GM18511 (cell line): ENCODE measurements around the gene CUL2.
"Not testable (repeated sequence)": the region's sequence is repeated elsewhere in the genome, so short reads cannot be mapped to it uniquely, and the experiment has no call there.

Experiments
- ATAC-seq: cut with Tn5 transposase; IDR thresholded peaks from one replicate; pipeline ENCODE4 v1.9.1; 2021; ENCODE audit warnings: mild to moderate bottlenecking, moderate library complexity; ENCODE audit not compliant: unreplicated experiment

The CUL2 gene

DNA sequence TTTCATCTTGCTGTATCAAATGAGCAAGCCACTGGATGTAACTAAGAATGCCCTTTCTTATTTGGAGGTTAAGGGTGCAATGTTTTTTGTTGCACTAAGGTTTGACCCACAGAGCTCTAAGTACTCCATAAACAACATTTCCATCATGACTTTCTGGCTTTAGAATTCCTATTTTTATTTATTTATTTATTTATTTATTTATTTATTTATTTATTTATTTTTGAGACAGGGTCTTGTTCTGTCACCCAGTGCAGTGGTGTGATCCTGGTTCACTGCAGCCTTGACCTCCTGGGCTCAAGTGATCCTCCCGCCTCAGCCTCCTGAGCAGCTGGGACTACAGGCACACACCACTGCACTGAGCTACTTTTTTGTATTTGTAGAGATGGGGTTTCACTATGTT lies 9.9 kb downstream of the CUL2 start:
- not testable (repeated sequence) for ATAC-seq

DNA sequence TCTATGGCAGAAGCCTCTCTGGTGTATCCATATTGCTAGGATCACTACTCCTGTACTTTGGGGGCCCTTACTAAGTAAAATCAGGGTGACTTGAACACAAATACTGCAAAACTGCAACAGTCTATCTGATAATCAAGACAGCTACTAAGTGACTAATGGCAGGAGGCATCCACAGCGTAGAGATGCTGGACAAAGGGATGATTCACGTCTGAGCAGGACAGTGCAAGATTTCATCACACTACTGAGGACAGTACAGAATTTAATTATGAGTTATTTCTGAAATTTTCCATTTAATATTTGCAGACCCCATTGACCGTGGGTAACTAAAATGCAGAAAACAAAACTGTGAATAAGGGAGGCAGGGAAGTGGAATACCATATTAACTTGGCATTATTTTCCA lies 10.4 kb downstream of the CUL2 start:
- ATAC-seq = no peak

DNA sequence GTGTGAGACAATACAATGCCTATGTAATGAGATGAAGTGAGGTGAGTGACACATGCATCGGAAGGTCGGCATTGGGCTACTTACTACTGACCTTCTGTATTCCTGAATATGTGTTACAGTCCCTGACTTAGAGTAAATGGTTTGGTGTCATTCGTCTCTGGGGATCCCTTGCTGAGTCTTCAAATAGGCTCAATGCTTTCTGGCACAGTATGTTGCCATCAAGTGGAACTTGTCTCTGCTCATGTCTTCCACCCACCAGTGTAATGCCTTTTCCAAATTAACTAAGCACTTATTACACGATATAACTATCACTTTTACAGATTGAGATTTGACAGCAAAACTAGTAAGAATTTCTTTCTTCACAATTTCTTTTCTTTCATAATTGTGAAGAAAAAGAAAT lies 10.9 kb downstream of the CUL2 start:
- ATAC-seq = no peak

DNA sequence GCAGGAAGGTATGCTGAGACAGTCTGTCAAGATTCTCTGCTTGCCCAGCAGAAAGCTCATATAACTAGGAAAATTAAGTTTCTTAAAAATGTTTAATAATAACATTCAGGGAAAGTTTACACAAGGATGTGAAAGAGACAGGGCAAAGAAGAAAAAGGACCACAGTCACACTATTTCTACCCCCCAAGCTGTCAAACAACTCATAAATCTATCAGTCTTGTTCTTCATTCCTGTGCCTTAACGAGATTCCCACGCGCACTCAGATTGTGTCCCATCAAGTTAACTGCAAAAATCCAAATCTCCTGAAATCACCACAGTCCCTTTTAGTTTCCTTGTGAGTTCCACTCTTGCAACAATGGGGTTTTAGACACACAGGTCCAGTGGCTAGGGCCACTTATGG lies 14.9 kb downstream of the CUL2 start:
- no peak for ATAC-seq

DNA sequence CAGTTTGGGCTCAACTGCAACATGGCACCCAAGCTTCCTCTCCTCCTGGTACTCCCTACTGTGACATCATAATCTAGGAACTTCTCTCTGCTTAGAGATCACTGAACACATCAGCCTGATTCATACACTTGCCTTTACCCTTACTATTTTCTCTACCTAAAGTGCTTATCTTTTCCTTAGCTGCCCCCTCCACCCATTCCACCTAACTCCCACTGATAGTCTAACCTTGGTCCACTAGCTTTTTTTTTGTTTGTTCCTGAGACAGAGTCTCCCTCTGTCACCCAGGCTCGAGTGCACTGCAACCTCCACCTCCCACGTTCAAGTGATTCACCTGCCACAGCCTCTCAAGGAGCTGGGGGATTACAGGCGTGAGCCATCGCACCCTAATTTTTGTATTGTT lies 15.9 kb downstream of the CUL2 start:
- no peak for ATAC-seq

GRCh38 chr10:35070521-35070920 lies 19.6 kb downstream of the CUL2 start:
- ATAC-seq = no peak

- no peak for ATAC-seq
Observed at GRCh38 chr10:35063837-35064454, 26.2 kb downstream of the CUL2 start.

GRCh38 chr10:35059481-35059880 lies 30.7 kb downstream of the CUL2 start:
- no peak for ATAC-seq

DNA sequence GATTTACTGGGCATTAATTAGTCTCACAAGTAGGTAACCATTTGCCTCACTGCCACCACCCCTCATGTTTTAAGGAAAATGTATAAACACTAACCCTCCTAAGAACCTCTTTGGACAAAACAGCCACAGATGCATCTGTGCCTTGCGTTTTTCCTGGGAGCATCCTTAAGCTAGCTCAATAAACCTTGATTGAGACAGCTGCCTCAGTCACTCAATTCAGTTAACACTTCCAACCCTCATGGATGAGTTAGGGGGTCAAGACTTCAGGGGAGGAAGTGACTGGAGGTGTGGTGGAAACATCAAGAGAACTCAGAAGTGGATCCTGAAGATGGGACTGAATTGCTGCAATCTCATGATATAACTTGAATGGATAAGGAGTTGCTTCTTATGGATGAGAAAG lies 31.5 kb downstream of the CUL2 start:
- ATAC-seq = no peak

- ATAC-seq = peak; percentile 86
Observed at GRCh38 chr10:35058134-35058533, 32.0 kb downstream of the CUL2 start.

DNA sequence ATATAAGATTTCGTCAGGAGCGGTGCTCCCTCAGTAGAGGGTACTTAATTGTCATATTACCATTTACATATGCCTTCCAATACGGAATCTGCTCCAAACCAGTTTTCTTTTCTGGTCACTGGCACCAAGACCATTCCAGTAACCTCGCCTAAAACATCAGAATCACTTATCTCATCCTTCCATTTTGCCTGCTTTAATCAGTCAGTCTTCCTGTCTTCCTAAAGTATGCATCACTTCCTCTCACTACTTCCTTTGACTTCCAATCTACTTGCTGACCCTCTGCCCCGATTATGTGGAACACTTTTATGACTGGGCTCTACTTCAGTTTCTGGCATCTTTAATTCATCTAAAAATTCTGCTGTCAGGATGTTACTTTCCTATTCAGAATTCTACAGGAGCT lies 33.5 kb downstream of the CUL2 start:
- no peak for ATAC-seq

DNA sequence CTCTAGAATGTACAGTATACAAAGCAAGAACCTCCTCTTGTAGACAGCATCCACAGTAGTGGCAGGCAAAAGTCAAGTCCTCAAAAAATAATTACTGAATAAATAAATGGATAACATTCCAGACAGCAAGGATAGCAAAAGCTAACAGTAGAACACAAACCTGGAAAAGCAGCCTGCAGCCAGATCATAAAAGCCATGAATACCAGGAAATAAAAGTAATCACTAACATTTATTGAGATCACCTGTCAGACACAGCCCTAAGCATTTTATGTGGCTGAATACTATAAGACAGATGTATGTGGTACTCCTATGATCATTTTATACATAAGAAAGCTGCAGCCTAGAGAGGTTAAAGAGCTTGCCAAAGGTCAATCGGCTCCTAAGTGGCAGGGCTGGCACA lies 34.0 kb downstream of the CUL2 start:
- ATAC-seq = no peak

- ATAC-seq = no peak
Observed at GRCh38 chr10:35050568-35050967, 39.6 kb downstream of the CUL2 start.

DNA sequence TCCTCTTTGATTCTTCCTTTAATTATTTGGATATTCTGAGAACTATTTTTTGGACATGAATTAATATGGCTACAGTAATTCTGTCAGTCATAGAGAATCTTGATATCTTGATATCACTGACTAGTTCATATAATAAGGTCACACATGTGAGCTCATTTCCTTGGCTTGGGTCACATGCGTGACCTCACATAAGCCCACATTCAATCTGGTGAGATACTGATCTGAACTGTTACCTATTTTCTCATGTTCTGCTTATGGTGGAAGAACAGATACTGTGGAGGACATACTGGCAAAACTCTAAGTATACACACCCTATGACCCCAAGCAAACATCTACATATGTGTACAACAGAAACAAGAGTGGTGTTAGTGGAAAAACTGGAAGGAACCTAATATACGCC lies 44.1 kb downstream of the CUL2 start:
- no peak for ATAC-seq

DNA sequence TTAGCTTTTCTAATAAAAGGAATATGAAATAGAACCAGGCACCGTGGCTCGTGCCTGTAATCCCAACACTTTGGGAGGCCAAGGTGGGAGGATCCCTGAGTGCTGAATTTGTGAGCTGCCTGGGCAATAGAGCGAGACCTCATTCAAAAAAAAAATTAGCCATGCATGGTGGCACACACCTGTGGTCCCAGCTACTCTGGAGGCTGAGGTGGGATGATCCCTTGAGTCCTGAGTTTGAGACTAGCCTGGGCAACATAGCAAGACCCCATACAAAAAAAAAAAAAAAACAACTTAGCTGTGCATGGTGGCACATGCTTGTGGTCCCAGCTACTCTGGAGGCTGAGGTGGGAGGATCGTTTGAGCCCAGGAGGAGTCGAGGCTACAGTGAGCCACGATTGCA lies 44.9 kb downstream of the CUL2 start:
- ATAC-seq = not testable (repeated sequence)

DNA sequence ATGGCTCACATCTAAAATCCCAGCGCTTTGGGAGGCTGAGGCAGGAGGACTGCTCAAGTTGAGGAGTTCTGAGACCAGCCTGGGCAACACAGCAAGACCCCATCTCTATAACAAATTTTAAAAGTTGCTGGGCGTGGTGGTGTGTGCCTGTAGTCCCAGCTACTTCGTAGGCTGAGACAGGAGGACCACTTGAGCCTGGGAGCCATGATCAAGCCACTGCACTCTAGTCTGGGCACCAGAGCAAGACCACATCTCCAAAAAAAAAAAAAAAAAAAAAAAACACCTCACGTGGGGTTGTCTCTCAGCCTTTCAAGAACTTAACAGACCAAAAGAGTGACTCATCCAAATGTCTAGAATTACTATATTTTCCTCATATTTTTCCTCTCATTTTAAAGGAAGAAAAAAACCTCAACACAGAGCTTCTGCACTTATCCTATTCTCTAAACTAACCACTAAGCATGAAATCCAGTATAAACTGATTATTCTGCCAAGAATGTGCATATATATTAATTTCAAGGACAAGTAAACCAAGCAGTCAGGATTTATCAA lies 46.3 kb downstream of the CUL2 start:
- no peak for ATAC-seq

GRCh38 chr10:35042783-35043182 lies 47.4 kb downstream of the CUL2 start:
- ATAC-seq = no peak

DNA sequence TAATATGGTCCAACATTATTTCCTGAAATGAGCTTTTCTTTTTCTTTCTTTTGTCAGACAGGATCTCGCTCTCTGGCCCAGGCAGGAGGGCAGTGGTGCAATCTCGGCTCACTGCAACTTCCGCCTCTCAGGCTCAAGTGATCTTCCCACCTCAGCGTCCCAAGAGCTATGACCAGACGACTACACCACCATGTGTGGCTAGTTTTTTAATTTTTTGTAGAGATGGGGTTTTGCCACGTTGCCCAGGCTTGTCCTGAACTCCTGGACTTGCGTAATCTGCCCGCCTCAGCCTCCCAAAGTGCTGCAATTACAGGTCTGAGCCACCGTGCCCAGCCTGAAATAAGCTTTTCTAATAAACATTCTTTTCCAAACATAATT lies 48.6 kb downstream of the CUL2 start:
- no peak for ATAC-seq

DNA sequence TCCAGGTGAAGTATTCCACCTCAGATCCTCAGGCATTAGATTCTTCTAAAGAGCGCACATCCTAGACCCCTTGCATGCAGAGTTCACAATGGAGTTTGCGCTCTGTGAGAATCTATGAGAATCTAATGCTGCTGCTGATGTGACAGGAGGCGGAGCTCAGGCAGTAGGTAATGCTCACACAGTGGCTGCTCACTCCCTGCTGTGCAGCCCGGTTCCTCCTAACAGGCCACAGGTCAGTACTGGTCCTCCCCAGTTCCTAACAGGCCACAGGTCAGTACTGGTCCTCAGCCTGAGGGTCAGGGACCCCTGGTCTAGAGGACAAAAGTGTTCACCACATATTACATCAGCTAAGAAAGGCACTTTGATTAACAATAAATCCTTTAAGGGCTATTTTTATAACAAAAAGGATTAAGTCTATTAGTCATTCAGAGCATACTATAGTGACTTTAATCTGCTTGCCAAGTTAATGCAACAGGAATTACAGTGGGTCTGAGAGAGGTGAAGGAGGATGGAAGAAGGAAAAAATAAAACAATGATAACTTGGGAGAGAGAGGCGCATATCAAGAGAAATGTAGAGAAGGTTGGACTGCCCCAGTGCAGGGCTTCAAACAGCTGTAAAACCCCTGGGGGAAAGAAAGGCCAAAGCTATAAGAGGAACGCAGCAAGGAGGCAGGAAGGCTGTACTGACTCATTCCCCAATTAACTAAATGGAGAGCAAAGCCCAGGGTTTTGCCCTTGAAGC lies 49.2 kb downstream of the CUL2 start:
- no peak for ATAC-seq

GRCh38 chr10:35037104-35037503 lies 53.0 kb downstream of the CUL2 start:
- no peak for ATAC-seq

GRCh38 chr10:35035606-35036005 lies 54.5 kb downstream of the CUL2 start:
- no peak for ATAC-seq

DNA sequence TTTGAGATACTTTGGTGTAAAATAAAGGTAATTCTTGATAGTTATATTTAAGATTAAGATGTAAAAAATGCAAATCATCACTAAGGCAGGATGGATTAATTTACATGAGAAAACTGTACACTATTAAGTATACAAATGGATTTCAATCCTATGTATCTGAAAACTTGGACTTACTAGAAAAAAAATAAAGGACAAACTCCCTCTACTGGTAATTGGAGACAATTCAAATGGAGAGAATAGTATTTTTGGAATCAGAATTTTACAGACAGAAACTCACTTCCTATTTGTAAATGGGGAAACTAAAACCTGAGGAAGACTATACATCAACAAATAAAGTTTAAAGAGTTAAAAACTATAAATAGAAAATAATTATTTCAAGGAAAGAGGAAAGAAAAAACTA lies 62.6 kb downstream of the CUL2 start:
- ATAC-seq = no peak

- no peak for ATAC-seq
Observed at GRCh38 chr10:35025916-35026315, 64.2 kb downstream of the CUL2 start.
